ENCODE results near the gene NPFFR1.
"Not testable (repeated sequence)": the region's sequence is repeated elsewhere in the genome, so short reads cannot be mapped to it uniquely, and the experiment has no call there.

DNA sequence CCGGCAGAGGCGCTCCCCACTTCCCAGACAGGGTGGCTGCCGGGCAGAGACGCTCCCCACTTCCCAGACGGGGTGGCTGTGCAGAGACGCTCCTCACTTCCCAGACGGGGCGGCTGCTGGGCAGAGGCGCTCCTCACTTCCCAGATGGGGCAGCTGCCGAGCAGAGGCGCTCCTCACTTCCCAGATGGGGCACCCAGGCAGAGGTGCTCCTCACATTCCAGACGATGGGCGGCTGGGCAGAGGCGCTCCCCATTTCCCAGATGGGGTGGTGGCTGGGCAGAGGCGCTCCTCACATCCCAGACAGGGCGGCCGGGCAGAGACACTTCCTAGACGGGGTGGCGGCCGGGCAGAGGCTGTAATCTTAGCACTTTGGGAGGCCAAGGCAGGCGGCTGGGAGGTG lies 43.8 kb downstream of the NPFFR1 start:
- not testable (repeated sequence) for TF ChIP-seq POLR2AphosphoS5 (IDR thresholded peaks at IDR 0.05); EP300 (IDR thresholded peaks at IDR 0.05; ENCODE audit: low read depth)

All from transverse colon (tissue), 3 donors.